Testis (tissue), 3 donors: ENCODE data around the gene TMEM239. TPM values are rescaled to one million over a fixed set of nuclear protein-coding genes. Genes with fewer than 3 reads are reported as not detected.
"Not testable (repeated sequence)": the region's sequence is repeated elsewhere in the genome, so short reads cannot be mapped to it uniquely, and the experiment has no call there.

Source experiments
- DNase-seq: peaks from one replicate; pipeline ENCODE4 v3.0.0-alpha.2; 2019
- H3K27ac ChIP-seq, 2 donors: fragments of 200-600 bp; sonication (generic); one replicate each; pipeline ENCODE4 v1.5.1; 2019
- H3K27me3 ChIP-seq: fragments of 200-600 bp; sonication (generic); one replicate; pipeline ENCODE4 v1.5.1; 2019
- H3K36me3 ChIP-seq: fragments of 200-600 bp; sonication (generic); one replicate; pipeline ENCODE4 v1.5.1; 2017; ENCODE audit warnings: low read depth; ENCODE audit errors: missing control alignments
- H3K4me1 ChIP-seq: fragments of 200-600 bp; sonication (generic); one replicate; pipeline ENCODE4 v1.5.1; 2019
- H3K4me3 ChIP-seq, 2 donors: fragments of 200-600 bp; sonication (generic); one replicate each; pipeline ENCODE4 v1.5.1; 2017 to 2019
- H3K9me3 ChIP-seq: fragments of 200-600 bp; sonication (generic); one replicate; pipeline ENCODE4 v1.5.1; 2017
- CTCF ChIP-seq, 3 experiments: fragments of 450-650 bp in 2 of 3; fragments of 200-600 bp in 1 of 3; sonication (generic) in 1 of 3; IDR thresholded peaks; one replicate each; pipeline ENCODE4 v1.5.1; 2016 to 2019; ENCODE audit warnings: antibody characterized with exemption in 3 of 3, mild to moderate bottlenecking in 2 of 3, moderate library complexity in 1 of 3
- POLR2A ChIP-seq: fragments of 450-650 bp; IDR thresholded peaks from one replicate; pipeline ENCODE4 v1.6.1; 2017; ENCODE audit warnings: antibody characterized with exemption, mild to moderate bottlenecking, moderate library complexity
- WGBS, 2 donors: methylation state at CpG; one replicate each; pipeline ENCODE4 v1.1.5; 2018; 5-methylcytosine and 5-hydroxymethylcytosine counted together
- intact Hi-C: fragments of 100-400 bp; cut with DNase I; formaldehyde crosslinking; loops from one replicate; pipeline ENCODE4 v1.15.1; 2023; ENCODE audit warnings: low total_unique reads
- polyA plus RNA-seq: library from polyadenylated mRNA; stranded (reverse); fragments of 350-450 nt; fragmentation: Illumina TruSeq; extraction: RNeasy Lipid Tissue Mini Kit (QIAGEN cat#74804); gene quantifications from one replicate; pipeline ENCODE4 v1.2.3, GENCODE V29; 2014; ENCODE audit warnings: low read depth, low replicate concordance; ENCODE audit not compliant: insufficient read depth
- total RNA-seq, 2 donors: library from RNA; depleted of rRNA; stranded (reverse); fragments of >200 nt; gene quantifications; one replicate each; pipeline ENCODE4 v1.2.3, GENCODE V29; 2016

The TMEM239 gene
- total and polyA plus RNA-seq, 3 donors from 2014 or later = 39.0 to 133 (median 77.3) TPM

- Histone ChIP-seq H3K27me3 (no peaks in the 10 kb centered on the region), H3K4me3 (no peak overlapping the region), H3K9me3 (no peaks in the 10 kb centered on the region), H3K27ac (no peak overlapping the region), H3K4me1 (no peaks in the 10 kb centered on the region), H3K36me3 (no peaks in the 10 kb centered on the region)
- DNase-seq = no peak
- intact Hi-C loops = no loop called here
- TF ChIP-seq POLR2A (no peak), CTCF (IDR thresholded peaks at IDR 0.05) (no peak)
- WGBS, 2 donors = 93 to 94% methylated on average over 2 of the region's 2 CpGs
Observed at GRCh38 chr20:2825761-2826160, 9.6 kb downstream of the TMEM239 start.

- intact Hi-C loops = no loop called here
- H3K27ac ChIP-seq = no peak overlapping the region
- TF ChIP-seq POLR2A = no peak
- TF ChIP-seq CTCF (IDR thresholded peaks at IDR 0.05) = no peak
- H3K4me3 ChIP-seq = no peak overlapping the region
- no peaks in the 10 kb centered on the region for H3K36me3 ChIP-seq
- H3K27me3 ChIP-seq = no peaks in the 10 kb centered on the region
- WGBS, 2 donors = 95 to 97% methylated on average over 4 of the region's 4 CpGs
- DNase-seq = no peak
- no peaks in the 10 kb centered on the region for H3K4me1 ChIP-seq
- H3K9me3 ChIP-seq = no peaks in the 10 kb centered on the region
Observed at GRCh38 chr20:2826655-2827054, 10.5 kb downstream of the TMEM239 start.

GRCh38 chr20:2829376-2829775, 13.2 kb downstream of the TMEM239 start:
- no peak overlapping the region for H3K4me3 ChIP-seq
- peak; percentile 4 for DNase-seq
- no peak for TF ChIP-seq POLR2A
- TF ChIP-seq CTCF (IDR thresholded peaks at IDR 0.05) = no peak
- WGBS, 2 donors = 76 to 78% methylated on average over 6 of the region's 6 CpGs
- no peaks in the 10 kb centered on the region for H3K27me3 ChIP-seq
- H3K27ac ChIP-seq = no peak overlapping the region
- no peaks in the 10 kb centered on the region for H3K9me3 ChIP-seq
- no peaks in the 10 kb centered on the region for H3K4me1 ChIP-seq
- no peaks in the 10 kb centered on the region for H3K36me3 ChIP-seq
- intact Hi-C loops = no loop called here

GRCh38 chr20:2831206-2831605, 15.0 kb downstream of the TMEM239 start:
- H3K36me3 ChIP-seq, intact Hi-C loops, H3K27me3 ChIP-seq, DNase-seq, H3K4me1 ChIP-seq, H3K4me3 ChIP-seq, H3K27ac ChIP-seq, H3K9me3 ChIP-seq: not testable (repeated sequence)
- WGBS, 2 donors = 80 to 84% methylated on average over 7 of the region's 7 CpGs

GRCh38 chr20:2833761-2834160, 17.6 kb downstream of the TMEM239 start:
- Histone ChIP-seq H3K36me3 (no peaks in the 10 kb centered on the region), H3K9me3 (no peaks in the 10 kb centered on the region), H3K27me3 (no peaks in the 10 kb centered on the region), H3K27ac (no peak overlapping the region), H3K4me1 (no peaks in the 10 kb centered on the region), H3K4me3 (no peak overlapping the region)
- no peak for DNase-seq
- intact Hi-C loops = no loop called here
- WGBS, 2 donors = 69 to 80% methylated on average over 1 of the region's 1 CpG
- TF ChIP-seq POLR2A (no peak), CTCF (IDR thresholded peaks at IDR 0.05) (no peak)
